ENCODE results near the gene SNX14.
"Not testable (repeated sequence)": the region's sequence is repeated elsewhere in the genome, so short reads cannot be mapped to it uniquely, and the experiment has no call there.

The SNX14 gene

GRCh38 chr6:85593438-85594196 lies at the start of gene SNX14:
Gene SNX14, minus strand, starts transcription at chr6:85593858. Its CDS starts 140 bp downstream, at chr6:85593718.
- peak; percentile 71 for DNase-seq (ENCODE audit: low read depth)

DNA sequence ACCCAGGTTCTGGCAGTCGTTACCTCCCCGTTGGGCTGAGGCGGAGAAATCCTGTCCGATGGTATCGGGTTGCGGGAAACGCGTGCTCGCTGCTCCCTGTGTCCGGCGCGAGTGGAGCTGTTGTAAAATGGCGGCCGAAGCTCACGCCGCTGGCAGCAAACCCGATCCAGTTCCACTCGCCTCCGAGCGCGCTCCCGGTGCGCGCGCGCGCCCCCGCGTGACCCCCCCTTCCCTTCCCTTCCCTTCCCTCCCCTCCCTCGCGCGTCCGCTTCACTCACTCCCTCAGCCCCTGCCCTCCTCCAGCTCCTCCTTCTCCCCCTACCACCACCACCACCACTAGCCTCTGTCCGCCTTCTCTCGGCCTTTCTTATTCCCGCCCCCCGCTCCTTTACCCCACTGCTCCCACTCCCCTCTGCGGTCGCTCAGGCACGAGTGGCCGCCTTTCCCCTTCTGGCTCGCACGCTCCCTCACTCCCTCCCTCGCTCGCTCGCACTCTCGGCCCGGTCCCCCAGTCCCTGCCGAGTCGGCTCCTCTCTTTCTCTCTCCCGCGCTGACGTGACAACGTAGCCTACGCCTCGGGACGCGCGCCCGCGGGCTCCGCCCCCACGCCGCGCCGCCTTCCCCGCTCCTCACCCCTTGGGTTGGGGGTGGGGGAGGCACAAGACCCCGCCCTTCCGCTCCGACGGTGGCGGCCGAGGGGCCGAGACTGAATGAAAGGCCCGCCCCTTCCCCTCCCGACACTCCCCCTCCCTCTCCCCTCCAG lies 49.3 kb upstream of the SNX14 start, which contains the start of gene SYNCRIP:
TSS of gene SYNCRIP (minus strand) at position 113 of the 763 bp plus-strand sequence. CDS start 1,447 bp downstream, outside the sequence.
- peak; percentile 91 for DNase-seq (ENCODE audit: low read depth)

GRCh38 chr6:85641897-85642773 lies 48.5 kb upstream of the SNX14 start:
- DNase-seq (ENCODE audit: low read depth), result peak; percentile 51

DNA sequence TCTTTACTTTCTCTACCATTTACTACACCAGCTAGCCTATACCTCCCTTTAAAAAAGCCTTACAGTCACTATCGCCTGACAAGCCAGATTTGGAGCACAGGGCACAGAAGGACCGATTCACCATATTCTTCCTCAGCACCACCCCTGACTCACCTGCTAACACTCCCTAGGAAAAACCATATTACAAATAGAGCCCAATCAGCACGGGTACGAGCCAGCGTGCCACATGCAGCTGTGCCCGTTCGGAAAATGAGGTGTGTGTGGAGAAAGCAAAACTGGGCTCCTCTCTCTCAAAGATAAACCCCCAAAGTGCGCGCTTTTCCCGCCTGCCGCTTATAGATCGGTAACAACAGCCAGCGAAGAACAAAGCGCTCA lies 47.9 kb upstream of the SNX14 start:
- no peak for DNase-seq (ENCODE audit: low read depth)

GRCh38 chr6:85640821-85641220 lies 47.2 kb upstream of the SNX14 start:
- DNase-seq (ENCODE audit: low read depth), result no peak

DNA sequence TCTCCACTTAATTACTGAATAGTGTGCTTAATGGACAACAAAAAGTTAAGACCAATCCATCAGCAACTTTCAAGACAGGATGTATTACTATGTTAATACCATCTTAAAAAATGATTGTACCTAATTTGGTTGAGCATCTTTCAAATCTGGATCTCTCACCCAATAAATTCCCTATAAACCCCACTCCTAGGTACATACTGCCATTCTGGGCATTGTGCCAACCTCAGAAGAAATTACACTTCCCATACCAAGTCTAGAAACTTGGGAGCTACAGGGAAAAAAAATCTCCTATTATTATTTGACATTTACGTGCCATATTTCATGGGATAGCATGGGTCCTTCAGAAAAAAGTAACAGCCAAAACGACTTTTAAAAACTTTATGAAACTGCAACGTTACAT lies 43.9 kb upstream of the SNX14 start:
- DNase-seq (ENCODE audit: low read depth), result no peak

- no peak for DNase-seq (ENCODE audit: low read depth)
Measured at GRCh38 chr6:85632164-85632942, 38.7 kb upstream of the SNX14 start.

- DNase-seq (ENCODE audit: low read depth), result not testable (repeated sequence)
Measured at GRCh38 chr6:85631117-85631516, 37.5 kb upstream of the SNX14 start.

DNA sequence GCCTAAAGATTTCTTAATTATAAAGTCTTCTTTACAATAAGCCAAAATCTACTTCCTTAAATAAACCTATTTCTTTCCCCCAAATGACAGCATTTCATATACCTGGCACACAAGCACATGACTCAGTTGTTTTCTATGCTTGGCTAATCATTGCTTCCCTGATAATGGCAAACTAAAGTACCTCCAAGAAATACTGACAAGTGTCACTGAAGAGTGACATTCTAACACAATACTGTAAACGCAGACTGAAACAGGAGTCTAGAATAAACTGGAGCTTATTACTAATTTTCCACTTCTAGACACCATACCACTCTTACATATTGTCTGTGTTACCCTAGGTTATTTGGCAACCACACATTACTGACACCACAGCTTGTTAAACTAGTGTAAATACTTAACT lies 34.7 kb upstream of the SNX14 start:
- no peak for DNase-seq (ENCODE audit: low read depth)

GRCh38 chr6:85620308-85620707 lies 26.6 kb upstream of the SNX14 start:
- no peak for DNase-seq (ENCODE audit: low read depth)

DNA sequence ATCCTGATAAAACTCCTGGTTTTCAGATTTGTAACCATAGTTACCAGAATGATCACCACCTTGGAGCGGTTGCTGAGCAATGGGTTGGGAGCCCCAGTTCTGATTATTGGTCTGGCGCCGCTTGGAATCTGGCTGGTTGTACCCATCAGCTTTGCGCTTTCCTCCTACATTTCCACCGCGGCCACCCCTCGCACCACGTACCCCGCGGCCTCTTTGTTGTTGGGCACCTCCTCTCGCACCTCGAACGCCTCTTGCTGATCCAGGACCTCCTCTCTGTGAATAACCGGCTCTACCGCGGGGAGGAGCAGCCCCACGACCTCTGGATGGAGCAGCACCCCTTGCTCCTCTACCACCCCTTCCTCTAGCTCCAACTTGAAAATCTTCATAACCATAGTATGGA lies 21.1 kb upstream of the SNX14 start:
- DNase-seq (ENCODE audit: low read depth), result no peak

DNA sequence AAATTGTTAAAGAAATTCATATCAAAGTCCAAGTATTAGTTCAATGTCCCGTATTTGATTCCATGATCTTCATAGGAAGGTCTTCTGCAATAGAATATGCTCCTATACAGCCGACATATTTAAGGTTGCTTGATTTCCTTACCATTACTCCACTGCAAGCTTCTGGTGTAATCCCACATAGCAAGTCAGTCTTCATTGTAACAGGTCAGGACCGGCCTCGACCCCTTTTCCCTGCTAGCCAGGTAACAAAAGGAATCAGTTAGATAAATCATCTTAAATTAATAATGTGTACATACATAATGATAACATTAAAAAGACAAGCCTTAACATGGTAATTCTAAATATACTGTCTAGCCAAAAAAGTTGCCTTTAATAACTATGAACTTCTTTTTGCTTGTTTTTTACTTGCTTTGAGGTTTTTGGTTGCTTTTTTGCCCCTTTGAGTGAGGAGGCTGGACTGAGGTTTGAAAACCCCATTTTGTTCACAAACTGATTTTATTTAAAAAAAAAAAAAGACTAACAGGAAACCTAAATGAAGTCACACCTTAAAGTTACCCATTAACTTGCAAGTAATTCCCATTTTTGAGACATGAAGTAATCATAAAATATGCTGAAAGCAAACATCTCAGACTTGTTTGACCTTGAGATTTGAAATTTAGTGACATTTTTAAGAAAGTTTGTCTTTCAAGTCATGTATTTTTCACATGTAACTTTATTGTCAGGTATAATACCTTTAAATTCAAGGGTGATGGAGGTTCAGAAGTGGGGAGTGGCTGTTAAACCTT lies 19.2 kb upstream of the SNX14 start:
- DNase-seq (ENCODE audit: low read depth), result no peak

- no peak for DNase-seq (ENCODE audit: low read depth)
Measured at GRCh38 chr6:85610182-85610895, 16.7 kb upstream of the SNX14 start.

GRCh38 chr6:85602100-85602499 lies 8.4 kb upstream of the SNX14 start:
- no peak for DNase-seq (ENCODE audit: low read depth)

GRCh38 chr6:85600713-85601313 lies 7.2 kb upstream of the SNX14 start:
- no peak for DNase-seq (ENCODE audit: low read depth)

DNA sequence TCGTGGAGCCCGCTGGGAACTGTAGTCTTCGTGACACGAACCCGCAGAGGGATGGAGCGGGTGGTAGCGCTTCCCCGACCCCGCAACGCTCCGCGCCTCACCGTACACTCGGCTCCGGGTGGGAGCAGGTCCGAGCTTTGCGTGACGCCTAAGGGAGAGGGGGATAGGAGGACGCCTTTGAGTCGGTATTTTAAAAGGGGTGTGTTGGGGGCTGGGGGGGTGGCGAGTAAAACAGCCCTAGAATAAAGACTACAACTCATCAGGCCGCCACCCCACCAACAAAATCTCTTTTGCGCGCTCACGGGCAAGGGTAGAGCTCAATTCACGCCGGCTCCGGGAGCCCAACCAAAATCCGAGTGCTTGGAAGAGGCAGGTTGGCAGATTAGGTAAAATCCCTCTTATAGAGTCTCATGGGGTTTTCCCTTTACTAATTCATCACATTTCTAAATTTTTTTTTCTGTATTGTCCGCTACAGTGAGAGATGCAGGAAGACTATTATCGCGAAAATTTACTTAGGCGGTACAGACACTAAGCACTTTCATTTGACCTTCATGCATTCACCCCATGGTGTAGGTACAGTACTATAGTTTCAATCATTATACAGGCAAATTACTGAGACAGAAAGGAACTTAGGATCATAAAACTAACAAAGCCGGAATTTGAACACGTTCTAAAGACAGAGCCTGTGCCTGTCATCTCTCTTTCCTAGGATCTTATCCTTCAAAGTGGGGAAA lies 706 bp upstream of the SNX14 start:
- peak; percentile 5 for DNase-seq (ENCODE audit: low read depth)

GRCh38 chr6:85592033-85592432 lies 1.6 kb downstream of the SNX14 start:
- no peak for DNase-seq (ENCODE audit: low read depth)

DNA sequence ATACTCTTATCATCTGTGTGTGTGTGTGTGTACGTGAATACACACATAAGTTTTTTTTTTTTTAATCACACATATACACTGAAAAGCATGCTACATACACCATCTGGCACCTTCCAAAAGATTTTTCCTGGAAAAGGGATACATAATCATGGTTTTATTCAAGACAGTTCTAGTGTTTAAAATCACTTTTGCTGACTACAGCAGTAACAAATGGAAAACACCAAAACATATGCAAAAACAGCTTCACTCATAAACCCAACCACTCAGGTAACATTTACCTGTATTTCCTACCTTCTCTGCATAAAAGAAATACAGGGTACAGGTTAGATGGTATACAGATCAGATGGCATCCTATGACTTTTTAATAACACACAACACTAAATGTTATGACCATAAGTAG lies 2.5 kb downstream of the SNX14 start:
- DNase-seq (ENCODE audit: low read depth), result no peak

GRCh38 chr6:85585741-85586140 lies 7.9 kb downstream of the SNX14 start:
- DNase-seq (ENCODE audit: low read depth), result no peak

Measured in CMK (cell line).